Chondrocyte (in vitro differentiated cells): ENCODE results near the gene FAF1. TPM values are rescaled to one million over a fixed set of nuclear protein-coding genes. Genes with fewer than 3 reads are reported as not detected.
A peak's percentile ranks its signal among the peaks of the same experiment; 100 is the strongest.

ENCODE experiments used
- DNase-seq: peaks from one replicate; pipeline ENCODE4 v3.0.0; 2021; ENCODE audit warnings: mixed read lengths, low spot score
- H3K27ac Mint-ChIP-seq: one replicate; pipeline ENCODE4 v1.8.0; 2021; ENCODE audit warnings: mild to moderate bottlenecking, moderate library complexity, mixed read lengths; ENCODE audit not compliant: unreplicated experiment
- H3K27me3 Mint-ChIP-seq: 2 replicates; pipeline ENCODE4 v1.8.0; 2021; ENCODE audit warnings: low read depth, mixed read lengths
- H3K36me3 Mint-ChIP-seq: 2 replicates; pipeline ENCODE4 v1.8.0; 2021; ENCODE audit warnings: low read depth, mixed read lengths
- H3K4me1 Mint-ChIP-seq: 2 replicates; pipeline ENCODE4 v1.8.0; 2021; ENCODE audit warnings: low read depth, mild to moderate bottlenecking, mixed read lengths
- H3K4me3 Mint-ChIP-seq: one replicate; pipeline ENCODE4 v1.8.0; 2021; ENCODE audit warnings: mild to moderate bottlenecking, moderate library complexity, mixed read lengths; ENCODE audit not compliant: unreplicated experiment
- H3K9me3 Mint-ChIP-seq: 2 replicates; pipeline ENCODE4 v1.8.0; 2021; ENCODE audit warnings: low read depth, mixed read lengths
- total RNA-seq: library from RNA; stranded (reverse); gene quantifications from 3 replicates; pipeline ENCODE4 v1.2.1, GENCODE V29; 2021
- TF ChIP-seq, protein P1 (sequence below): fragments of 200-600 bp; sonication (generic); IDR thresholded peaks from 2 replicates; pipeline ENCODE4 v1.5.0; 2021; ENCODE audit warnings: antibody characterized with exemption, mild to moderate bottlenecking, moderate library complexity

FAF1 gene
- total RNA-seq, 1 donor from 2014 or later = 38.7 TPM

DNA sequence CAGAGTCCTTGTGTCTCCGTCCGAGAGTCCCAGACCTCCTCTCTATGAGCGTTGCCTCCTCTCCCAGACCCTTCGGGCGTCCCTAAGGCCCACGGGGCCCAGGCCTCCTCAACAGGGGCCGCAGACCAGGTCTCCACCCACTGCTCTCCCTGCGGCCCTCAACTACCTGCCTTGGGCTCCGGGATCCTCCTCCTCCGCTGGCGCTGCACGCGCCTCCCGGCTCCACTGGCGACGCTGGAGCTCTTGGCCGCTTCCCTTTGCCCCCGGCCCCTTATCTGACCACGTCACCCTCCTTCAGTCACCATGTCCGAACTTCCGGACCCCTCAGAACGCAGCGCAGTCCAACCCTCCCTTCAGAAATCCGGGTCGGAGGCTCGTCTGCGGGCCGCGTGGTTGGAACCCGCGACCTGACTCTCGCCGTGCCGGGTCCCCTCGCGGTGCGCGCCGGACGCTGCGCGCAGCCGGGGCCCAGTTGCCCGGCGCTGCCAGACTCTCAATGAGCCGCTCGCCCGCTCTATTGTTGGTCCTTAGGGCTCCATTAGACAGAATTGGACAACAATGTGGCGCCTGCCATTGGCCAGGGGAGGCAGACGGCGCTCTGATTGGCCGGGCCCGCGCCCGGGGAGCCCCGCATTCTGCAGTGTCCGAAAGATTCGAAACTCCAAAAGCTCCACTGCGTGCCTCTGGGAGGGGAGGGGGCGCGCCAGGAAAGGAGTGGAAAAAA lies 537.0 kb downstream of the FAF1 start, which contains the start of gene DMRTA2:
Gene DMRTA2, minus strand, starts transcription at position 498 of the 724 bp plus-strand sequence. CDS start 1,907 bp downstream, outside the sequence.
- Mint-ChIP-seq H3K9me3 (no peaks in the 10 kb centered on the region), H3K36me3 (peaks cover 8% of the 10 kb centered on the region), H3K27me3 (peaks cover 76% of the 10 kb centered on the region), H3K4me1 (peaks cover 43% of the 10 kb centered on the region), H3K4me3 (peak within 1 kb of the TSS; percentile 61), H3K27ac (peak within 1 kb of the TSS; percentile 63)
- DNase-seq = no peak
- TF ChIP-seq, protein P1, sequence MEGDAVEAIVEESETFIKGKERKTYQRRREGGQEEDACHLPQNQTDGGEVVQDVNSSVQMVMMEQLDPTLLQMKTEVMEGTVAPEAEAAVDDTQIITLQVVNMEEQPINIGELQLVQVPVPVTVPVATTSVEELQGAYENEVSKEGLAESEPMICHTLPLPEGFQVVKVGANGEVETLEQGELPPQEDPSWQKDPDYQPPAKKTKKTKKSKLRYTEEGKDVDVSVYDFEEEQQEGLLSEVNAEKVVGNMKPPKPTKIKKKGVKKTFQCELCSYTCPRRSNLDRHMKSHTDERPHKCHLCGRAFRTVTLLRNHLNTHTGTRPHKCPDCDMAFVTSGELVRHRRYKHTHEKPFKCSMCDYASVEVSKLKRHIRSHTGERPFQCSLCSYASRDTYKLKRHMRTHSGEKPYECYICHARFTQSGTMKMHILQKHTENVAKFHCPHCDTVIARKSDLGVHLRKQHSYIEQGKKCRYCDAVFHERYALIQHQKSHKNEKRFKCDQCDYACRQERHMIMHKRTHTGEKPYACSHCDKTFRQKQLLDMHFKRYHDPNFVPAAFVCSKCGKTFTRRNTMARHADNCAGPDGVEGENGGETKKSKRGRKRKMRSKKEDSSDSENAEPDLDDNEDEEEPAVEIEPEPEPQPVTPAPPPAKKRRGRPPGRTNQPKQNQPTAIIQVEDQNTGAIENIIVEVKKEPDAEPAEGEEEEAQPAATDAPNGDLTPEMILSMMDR = no peak

DNA sequence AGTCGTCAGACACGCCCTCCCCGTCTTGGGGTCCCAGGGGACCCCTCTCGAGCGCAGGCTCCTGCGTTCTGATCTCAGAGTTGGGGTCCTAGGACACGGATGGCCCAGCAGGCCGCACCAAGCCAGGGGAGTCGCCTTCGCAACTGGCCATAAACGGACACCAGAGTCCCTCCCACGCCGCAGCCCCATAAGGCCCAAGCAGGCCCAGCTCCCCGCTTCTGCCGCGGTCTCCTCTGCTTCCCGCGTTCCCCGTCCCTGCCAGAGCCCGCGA lies 537.5 kb downstream of the FAF1 start:
- Mint-ChIP-seq H3K4me3 (peak overlapping the region; percentile 57), H3K9me3 (no peaks in the 10 kb centered on the region), H3K4me1 (peaks cover 44% of the 10 kb centered on the region), H3K27ac (no peak overlapping the region), H3K27me3 (peaks cover 75% of the 10 kb centered on the region), H3K36me3 (peaks cover 8% of the 10 kb centered on the region)
- TF ChIP-seq, protein P1 = no peak
- DNase-seq = no peak

DNA sequence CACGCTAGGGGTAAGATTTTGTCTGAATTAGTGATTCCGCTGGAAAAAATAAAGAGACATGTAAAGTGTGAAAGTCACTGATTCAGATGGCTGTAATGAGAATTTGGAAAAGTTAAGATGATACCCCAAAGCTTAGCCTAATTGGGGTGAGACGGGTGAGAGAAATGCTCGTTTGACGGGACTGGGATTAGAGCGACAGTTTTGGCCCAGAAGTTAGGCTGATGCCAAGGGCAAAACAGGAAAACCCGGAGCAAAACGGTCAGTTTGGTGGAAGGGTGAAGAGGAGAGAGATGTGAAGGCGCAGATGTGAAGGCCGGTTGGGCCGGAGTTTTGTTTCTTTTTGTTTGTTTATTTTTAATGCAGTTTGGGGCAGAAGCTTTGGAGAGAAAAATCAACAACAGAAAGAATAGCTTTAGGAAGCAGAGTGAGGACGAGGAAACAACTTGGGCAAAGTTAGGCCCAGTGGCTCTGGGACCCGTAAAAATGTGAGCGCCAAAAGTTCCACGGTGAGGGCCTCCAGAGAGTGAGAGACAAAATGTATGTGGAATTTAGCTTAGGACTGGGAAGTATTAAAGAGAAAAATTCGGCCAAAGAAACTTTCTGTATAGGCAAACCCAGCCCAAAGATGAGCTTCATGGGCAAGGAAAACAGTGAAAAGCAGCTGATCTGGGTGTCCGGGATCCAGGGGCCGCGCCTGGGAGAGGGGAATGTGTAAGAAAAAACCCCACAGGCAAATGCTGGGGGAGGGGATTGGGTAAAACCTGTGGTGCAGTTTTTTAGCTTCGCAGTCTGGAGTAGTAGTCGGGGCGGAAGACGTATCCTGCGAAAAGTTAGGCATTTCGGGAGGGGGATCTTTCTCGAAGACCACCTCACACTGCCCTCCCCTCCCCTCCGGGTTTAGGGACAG lies 538.0 kb downstream of the FAF1 start:
- Mint-ChIP-seq H3K9me3 (no peaks in the 10 kb centered on the region), H3K27ac (no peak overlapping the region), H3K36me3 (peaks cover 8% of the 10 kb centered on the region), H3K4me3 (no peak overlapping the region), H3K27me3 (peaks cover 74% of the 10 kb centered on the region), H3K4me1 (peaks cover 42% of the 10 kb centered on the region)
- TF ChIP-seq, protein P1 = no peak
- no peak for DNase-seq

DNA sequence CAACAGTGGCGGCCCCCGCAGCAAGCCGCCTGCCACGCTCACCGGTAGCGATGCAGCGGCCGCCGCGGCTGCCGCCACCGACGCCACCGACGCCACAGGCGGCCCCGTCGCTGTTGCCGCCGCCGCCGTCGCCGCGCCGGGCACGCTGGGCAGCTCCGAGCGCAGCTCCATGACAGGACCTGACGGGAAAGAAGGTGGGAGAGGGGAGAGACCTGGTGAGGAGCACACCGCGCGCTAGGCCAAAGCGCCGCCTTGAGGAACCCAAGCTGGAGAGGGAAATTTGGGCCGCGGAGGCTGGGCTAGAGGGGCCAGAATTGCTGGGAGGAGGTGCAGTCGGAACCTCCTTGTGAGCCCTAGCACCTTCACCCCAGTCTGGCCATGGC lies 538.7 kb downstream of the FAF1 start:
- TF ChIP-seq, protein P1 = no peak
- Mint-ChIP-seq H3K4me3 (no peak overlapping the region), H3K9me3 (no peaks in the 10 kb centered on the region), H3K36me3 (peaks cover 8% of the 10 kb centered on the region), H3K4me1 (peaks cover 48% of the 10 kb centered on the region), H3K27me3 (peaks cover 77% of the 10 kb centered on the region), H3K27ac (no peak overlapping the region)
- no peak for DNase-seq

DNA sequence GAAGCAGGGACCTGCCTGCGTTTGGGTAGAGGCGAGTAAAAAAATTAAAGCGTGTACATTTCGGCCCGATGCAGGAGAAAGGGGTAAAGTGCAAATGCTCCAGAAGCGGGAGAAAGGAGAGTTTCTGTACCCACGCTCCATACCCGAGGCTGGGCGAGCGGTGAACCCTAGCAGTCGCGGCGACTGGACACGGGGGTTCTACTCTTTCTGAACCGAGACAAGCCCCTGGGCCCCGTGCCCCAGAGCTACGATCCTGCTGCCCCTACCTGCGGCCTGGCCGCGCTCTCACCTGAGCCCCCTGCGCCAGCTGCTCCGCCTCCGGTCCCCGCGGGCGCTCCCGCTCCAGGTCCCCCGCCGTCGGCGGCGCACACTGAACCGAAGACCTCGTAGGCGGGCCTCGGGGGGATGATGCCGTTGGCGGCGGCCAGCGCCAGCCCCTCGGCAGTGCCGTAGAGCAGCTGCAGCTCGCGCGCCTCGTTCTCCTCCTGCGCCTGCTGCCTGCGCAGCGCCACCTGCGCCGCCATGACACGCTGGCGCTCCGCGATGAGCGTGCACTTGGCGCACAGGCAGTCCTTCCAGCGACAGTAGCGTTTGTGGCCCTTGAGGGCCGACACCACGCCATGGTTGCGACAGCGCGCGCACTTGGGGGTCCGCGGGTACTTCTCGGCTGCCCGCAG lies 539.2 kb downstream of the FAF1 start:
- Mint-ChIP-seq H3K4me1 (peaks cover 50% of the 10 kb centered on the region), H3K4me3 (no peak overlapping the region), H3K27ac (no peak overlapping the region), H3K36me3 (peaks cover 8% of the 10 kb centered on the region), H3K27me3 (peaks cover 77% of the 10 kb centered on the region), H3K9me3 (no peaks in the 10 kb centered on the region)
- no peak for DNase-seq
- TF ChIP-seq, protein P1 = no peak
